Measurements from ENCODE around the gene TRPT1. TPM values are rescaled to one million over a fixed set of nuclear protein-coding genes. Genes with fewer than 3 reads are reported as not detected.

Gene TRPT1
- total RNA-seq, 4 donors from 2014 or later = 41.4 to 59.9 (median 50.3) TPM

GRCh38 chr11:64176751-64177150 lies 49.2 kb downstream of the TRPT1 start:
- H3K9me3 ChIP-seq = no peaks in the 10 kb centered on the region
- H3K36me3 ChIP-seq = no peaks in the 10 kb centered on the region
- no peak for ATAC-seq
- WGBS, 2 donors (ENCODE audit: low coverage in 1 of 2) = 86 to 90% methylated on average over 7 to 8 of the region's 8 CpGs
- H3K4me3 ChIP-seq = no peak overlapping the region
- TF ChIP-seq POLR2AphosphoS5 (IDR thresholded peaks at IDR 0.05) (no peak), EP300 (IDR thresholded peaks at IDR 0.05) (no peak), POLR2A (IDR thresholded peaks at IDR 0.05) (no peak)
- TF ChIP-seq, protein P1, sequence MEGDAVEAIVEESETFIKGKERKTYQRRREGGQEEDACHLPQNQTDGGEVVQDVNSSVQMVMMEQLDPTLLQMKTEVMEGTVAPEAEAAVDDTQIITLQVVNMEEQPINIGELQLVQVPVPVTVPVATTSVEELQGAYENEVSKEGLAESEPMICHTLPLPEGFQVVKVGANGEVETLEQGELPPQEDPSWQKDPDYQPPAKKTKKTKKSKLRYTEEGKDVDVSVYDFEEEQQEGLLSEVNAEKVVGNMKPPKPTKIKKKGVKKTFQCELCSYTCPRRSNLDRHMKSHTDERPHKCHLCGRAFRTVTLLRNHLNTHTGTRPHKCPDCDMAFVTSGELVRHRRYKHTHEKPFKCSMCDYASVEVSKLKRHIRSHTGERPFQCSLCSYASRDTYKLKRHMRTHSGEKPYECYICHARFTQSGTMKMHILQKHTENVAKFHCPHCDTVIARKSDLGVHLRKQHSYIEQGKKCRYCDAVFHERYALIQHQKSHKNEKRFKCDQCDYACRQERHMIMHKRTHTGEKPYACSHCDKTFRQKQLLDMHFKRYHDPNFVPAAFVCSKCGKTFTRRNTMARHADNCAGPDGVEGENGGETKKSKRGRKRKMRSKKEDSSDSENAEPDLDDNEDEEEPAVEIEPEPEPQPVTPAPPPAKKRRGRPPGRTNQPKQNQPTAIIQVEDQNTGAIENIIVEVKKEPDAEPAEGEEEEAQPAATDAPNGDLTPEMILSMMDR (IDR thresholded peaks at IDR 0.05) = no peak
- H3K27ac ChIP-seq = no peak overlapping the region
- peaks cover 2 to 18% (median 10%) of the 10 kb centered on the region in 3 donors for H3K4me1 ChIP-seq
- no peaks in the 10 kb centered on the region for H3K27me3 ChIP-seq

Other genes with a start within 250 kb of the TRPT1 start
- gene OTUB1, start 239.7 kb downstream of the TRPT1 start, total RNA-seq = 10 to 100 TPM; 47.7 to 70.4 (median 53.2) TPM
- gene FLRT1, start 190.3 kb downstream of the TRPT1 start, total RNA-seq = 1 to 10 TPM; 1.1 to 4.7 (median 3.6) TPM
- 10 to 100 TPM; 26.9 to 56.2 (median 30.4) TPM for gene MACROD1, start 60.1 kb downstream of the TRPT1 start, total RNA-seq
- 100 to 1,000 TPM in 1 of 4 donors, 10 to 100 TPM in 3; 88.6 to 134 (median 94.0) TPM for gene STIP1, start 40.0 kb downstream of the TRPT1 start, total RNA-seq
- 10 to 100 TPM; 14.5 to 28.5 (median 17.0) TPM for gene FERMT3, start 19.5 kb downstream of the TRPT1 start, total RNA-seq
- gene NUDT22, start 88 bp upstream of the TRPT1 start, total RNA-seq = 10 to 100 TPM; 36.8 to 53.7 (median 45.8) TPM
- 10 to 100 TPM in 3 of 4 donors, 1 to 10 TPM in 1; 7.1 to 33.5 (median 28.9) TPM for gene DNAJC4, start 4.4 kb upstream of the TRPT1 start, total RNA-seq
- gene VEGFB, start 8.4 kb upstream of the TRPT1 start, total RNA-seq = 100 to 1,000 TPM in 2 of 4 donors, 10 to 100 TPM in 2; 49.9 to 152 (median 88.6) TPM
- gene FKBP2, start 14.9 kb upstream of the TRPT1 start, total RNA-seq = 10 to 100 TPM; 45.5 to 78.3 (median 58.4) TPM
- gene PPP1R14B, start 20.8 kb upstream of the TRPT1 start, total RNA-seq = 100 to 1,000 TPM in 1 of 4 donors, 10 to 100 TPM in 3; 37.2 to 123 (median 70.9) TPM
- gene PLCB3, start 25.3 kb upstream of the TRPT1 start, total RNA-seq = 10 to 100 TPM; 16.2 to 33.2 (median 25.1) TPM
- gene BAD, start 58.5 kb upstream of the TRPT1 start, total RNA-seq = 100 to 1,000 TPM in 3 of 4 donors, 10 to 100 TPM in 1; 97.1 to 156 (median 135) TPM
- gene GPR137, start 59.7 kb upstream of the TRPT1 start, total RNA-seq = 10 to 100 TPM; 14.0 to 37.1 (median 27.6) TPM
- under 1 TPM in 1 of 4 donors, not detected in 3; 0.31 TPM for gene KCNK4, start 65.1 kb upstream of the TRPT1 start, total RNA-seq
- gene CATSPERZ, start 74.2 kb upstream of the TRPT1 start, total RNA-seq = not detected
- gene ESRRA, start 79.3 kb upstream of the TRPT1 start, total RNA-seq = 10 to 100 TPM; 39.8 to 77.1 (median 71.2) TPM
- 100 to 1,000 TPM; 180 to 267 (median 218) TPM for gene TRMT112, start 91.4 kb upstream of the TRPT1 start, total RNA-seq
- 100 to 1,000 TPM; 179 to 260 (median 181) TPM for gene PRDX5, start 91.9 kb upstream of the TRPT1 start, total RNA-seq
- gene CCDC88B, start 114.0 kb upstream of the TRPT1 start, total RNA-seq = 1 to 10 TPM; 7.6 to 9.4 (median 8.5) TPM
- 10 to 100 TPM; 21.2 to 44.2 (median 28.3) TPM for gene RPS6KA4, start 133.0 kb upstream of the TRPT1 start, total RNA-seq